GM19025 (cell line): Measurements from ENCODE around the gene DMBT1.
"Not testable (repeated sequence)": the region's sequence is repeated elsewhere in the genome, so short reads cannot be mapped to it uniquely, and the experiment has no call there.

Experiments used
- ATAC-seq: cut with Tn5 transposase; IDR thresholded peaks from one replicate; pipeline ENCODE4 v1.9.1; 2021; ENCODE audit warnings: mild to moderate bottlenecking, low read depth, moderate library complexity; ENCODE audit not compliant: unreplicated experiment

The DMBT1 gene

DNA sequence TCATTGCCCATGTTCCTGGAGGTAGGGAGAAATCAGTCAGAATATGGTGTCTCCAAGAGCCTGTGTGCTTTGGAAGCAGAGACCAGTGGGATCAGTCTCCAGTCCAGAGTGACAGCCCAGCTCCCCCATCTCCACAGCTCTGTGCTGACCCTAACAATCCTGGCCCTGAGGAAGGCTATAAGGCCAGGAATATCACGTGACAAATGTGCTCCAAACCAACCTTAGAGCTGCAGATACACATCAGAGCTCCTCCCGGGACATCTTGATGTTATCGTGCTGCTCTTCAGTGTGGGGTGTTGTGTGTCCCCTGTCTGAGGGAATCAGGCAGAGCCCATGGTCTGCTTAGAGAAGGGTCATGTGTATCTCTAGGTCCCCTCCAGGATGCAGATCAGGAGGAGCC is 15.2 kb downstream of the DMBT1 start:
- ATAC-seq = no peak

DNA sequence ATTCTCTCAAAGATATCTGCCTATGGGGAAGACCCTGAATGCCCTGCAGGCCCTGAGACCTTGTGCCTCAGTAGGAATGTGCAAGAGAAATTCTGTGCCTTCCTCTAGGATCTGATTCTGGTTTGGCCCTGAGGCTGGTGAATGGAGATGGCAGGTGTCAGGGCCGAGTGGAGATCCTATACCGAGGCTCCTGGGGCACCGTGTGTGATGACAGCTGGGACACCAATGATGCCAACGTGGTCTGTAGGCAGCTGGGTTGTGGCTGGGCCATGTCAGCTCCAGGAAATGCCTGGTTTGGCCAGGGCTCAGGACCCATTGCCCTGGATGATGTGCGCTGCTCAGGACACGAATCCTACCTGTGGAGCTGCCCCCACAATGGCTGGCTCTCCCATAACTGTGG is 15.7 kb downstream of the DMBT1 start:
- no peak for ATAC-seq

DNA sequence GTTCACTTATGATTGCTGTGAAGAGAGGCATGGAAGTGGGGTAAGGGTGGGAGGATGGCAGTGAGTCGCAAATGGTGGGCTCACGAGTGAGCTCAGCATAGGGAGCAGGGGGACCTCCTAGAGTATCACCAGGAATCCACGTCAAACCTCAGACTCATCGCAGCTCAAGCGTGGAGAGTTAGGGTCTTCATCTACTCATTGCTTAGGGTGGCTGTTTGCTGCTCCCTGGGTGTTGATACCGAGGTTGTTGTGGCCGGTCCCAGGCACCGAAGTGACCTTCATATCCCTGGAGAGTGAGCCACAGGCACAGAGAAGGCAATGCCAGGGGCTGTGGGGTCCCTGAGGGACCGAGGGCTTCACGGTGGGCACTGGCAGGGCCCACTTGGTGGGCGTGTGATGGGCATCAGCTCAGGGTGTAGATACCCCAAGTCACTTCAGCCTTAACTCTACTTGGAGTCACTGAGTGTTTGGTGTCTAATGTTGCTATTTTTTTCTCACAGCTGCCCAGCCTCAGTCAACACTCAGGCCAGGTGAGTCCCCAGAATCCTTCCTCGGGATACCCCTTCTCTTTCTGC is 16.8 kb downstream of the DMBT1 start:
- ATAC-seq = no peak

DNA sequence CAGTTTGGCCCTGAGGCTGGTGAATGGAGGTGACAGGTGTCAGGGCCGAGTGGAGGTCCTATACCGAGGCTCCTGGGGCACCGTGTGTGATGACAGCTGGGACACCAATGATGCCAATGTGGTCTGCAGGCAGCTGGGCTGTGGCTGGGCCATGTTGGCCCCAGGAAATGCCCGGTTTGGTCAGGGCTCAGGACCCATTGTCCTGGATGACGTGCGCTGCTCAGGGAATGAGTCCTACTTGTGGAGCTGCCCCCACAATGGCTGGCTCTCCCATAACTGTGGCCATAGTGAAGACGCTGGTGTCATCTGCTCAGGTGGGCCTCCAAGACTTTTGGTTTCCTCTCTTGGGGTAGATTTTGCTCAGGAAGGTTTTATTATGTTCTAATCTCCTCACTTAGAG is 25.5 kb downstream of the DMBT1 start:
- ATAC-seq = not testable (repeated sequence)

DNA sequence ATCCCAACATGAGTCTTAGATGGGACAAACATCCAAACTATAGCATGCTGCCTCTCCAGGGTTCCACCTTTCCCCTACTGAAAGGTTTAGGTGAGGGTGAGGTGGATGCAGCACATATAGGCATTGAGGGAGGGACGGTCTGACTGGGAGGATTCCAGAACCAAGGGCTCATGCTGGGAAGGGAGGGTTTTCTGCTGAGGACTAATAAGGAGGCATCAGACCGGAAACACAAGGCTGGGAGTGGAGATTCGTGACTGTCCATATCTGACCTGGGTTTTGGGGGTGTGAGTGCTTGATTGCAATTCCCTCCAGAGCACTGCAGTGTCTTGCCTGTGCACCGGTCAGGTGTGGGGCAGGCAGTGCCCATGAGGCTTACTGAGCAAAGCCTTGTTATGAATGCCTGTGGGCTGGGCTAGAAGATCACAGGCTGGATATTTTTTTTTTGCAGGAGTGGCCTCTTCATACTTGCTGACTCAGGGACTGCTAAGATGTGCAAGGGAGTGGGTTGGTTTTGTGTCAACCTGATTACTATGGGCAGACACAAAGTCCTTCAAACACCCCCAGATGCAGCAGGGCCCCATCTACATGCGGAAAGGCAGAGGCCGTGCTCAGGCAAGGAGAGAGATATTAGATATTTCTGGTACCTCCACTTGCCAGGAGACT is 26.7 kb downstream of the DMBT1 start:
- no peak for ATAC-seq

DNA sequence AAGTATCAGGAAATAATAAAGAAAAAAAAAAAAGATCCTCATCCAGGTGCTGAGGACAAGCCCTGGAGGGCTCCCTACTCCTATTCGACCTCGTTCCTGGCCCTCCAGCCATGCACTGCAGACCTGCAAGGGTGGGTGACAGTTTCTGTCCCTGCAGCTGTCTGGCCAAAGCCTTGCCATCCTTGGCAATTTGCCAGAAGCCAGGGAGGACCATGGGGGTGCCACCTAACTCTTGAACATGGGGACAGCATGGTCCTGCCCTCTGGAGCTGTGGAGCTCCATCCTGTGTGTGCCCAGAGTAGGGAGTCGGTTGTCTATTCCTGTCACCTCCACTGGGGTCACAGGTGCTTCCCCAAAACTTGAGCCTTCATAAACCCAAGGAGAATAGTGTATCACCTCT is 27.8 kb downstream of the DMBT1 start:
- ATAC-seq = no peak

DNA sequence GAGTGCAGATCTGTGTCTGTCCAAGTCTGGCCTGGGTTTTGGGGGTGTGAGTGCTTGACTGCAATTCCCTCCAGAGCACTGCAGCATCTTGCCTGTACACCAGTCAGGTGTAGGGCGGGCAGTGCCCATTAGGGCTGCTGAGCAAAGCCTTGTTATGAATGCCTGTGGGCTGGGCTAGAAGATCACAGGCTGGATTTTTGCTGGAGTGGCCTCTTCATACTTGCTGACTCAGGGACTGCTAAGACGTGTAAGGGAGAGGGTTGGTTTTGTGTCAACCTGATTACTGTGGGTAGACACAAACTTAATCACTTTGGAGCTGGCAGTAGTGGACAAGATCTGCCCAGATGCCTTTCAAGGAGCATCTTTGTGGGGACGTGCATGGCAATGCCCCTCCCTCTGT is 29.6 kb downstream of the DMBT1 start:
- no peak for ATAC-seq

DNA sequence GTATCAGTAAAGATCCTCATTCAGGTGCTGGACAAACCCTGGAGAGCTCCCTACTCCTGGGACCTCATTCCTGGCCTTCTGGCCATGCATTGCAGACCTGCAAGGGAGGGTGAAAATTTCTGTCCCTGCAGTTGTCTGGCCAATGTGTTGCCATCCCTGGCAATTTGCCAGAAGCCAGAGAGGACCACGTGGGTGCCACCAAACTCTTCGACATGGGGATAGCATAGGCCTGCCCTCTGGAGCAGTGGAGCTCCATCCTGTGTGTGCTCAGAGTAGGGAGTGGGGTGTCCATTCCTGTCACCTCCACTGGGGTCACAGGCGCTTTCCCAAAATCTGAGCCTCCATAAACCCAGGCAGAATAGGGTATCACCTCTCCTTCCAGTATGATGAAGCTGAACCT is 31.2 kb downstream of the DMBT1 start:
- no peak for ATAC-seq

DNA sequence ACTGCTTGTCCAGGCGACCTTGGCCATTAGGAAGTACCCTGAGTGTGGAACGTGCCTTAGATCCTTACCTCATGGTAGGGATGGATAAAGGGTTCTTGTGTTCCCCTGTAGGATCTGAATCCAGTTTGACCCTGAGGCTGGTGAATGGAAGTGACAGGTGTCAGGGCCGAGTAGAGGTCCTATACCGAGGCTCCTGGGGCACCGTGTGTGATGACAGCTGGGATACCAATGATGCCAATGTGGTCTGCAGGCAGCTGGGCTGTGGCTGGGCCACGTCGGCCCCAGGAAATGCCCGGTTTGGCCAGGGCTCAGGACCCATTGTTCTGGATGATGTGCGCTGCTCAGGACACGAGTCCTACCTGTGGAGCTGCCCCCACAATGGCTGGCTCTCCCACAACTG is 31.6 kb downstream of the DMBT1 start:
- no peak for ATAC-seq

DNA sequence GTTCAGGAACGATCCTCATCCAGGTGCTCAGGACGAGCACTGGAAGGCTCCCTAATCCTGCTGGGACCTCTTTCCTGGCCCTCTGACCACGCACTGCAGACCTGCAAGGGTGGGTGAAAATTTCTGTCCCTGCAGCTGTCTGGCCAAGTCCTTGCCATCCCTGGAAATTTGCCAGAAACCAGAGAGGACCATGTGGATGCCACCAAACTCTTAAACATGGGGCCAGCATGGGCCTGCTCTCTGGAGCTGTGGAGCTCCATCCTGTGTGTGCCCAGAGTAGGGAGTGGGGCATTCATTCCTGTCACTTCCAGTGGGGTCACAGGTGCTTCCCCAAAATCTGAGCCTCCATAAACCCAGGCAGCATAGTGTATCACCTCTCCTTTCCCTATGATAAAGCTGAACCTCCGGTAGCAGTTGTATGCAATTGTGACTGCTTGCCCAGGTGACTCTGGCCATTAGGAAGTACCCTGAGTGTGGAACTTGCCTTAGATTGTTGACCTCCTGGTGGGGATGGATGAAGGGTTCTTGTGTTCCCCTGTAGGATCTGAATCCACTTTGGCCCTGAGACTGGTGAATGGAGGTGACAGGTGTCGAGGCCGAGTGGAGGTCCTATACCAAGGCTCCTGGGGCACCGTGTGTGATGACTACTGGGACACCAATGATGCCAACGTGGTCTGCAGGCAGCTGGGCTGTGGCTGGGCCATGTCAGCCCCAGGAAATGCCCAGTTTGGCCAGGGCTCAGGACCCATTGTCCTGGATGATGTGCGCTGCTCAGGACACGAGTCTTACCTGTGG is 57.1 kb downstream of the DMBT1 start:
- no peak for ATAC-seq

DNA sequence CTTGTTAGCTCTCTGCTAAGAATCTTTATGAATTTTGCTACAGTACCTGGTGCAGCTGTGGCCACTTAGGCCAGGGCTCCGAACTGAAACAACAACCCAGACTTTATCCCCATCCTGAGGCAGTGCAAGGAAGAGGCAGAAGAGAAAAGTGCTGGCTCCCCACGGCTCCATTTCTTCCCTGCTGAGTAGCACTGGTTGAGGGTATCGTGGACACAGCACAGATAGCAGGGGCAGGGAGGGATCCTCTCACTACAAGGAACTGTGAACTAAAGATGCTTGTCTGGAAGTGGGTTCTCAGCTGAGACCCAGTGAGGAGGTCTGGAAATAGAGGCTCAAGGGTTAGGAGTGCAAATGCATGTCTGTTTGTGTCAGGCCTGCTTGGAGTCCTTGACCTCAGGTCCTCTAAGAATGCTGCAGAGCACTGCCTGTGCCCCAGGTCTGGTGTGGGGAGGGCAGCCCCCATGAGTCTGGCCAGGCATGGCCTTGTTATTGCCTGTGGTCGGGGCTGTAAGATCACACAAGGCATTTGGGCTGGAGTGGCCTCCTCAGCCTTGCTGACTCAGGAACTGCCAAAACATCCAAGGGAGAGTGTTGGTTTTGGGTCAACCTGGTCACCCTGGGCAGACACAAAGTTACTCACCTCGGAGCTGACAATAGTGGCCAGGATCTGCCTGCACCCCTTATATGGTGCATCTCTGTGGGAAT is 58.1 kb downstream of the DMBT1 start:
- no peak for ATAC-seq

DNA sequence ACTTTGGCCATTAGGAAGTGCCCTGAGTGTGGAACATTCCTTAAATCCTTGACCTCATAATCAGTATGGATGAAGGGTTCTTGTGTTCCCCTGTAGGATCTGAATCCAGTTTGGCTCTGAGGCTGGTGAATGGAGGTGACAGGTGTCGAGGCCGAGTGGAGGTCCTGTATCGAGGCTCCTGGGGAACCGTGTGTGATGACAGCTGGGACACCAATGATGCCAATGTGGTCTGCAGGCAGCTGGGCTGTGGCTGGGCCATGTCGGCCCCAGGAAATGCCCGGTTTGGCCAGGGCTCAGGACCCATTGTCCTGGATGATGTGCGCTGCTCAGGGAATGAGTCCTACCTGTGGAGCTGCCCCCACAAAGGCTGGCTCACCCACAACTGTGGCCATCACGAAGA is 60.4 kb downstream of the DMBT1 start:
- not testable (repeated sequence) for ATAC-seq

DNA sequence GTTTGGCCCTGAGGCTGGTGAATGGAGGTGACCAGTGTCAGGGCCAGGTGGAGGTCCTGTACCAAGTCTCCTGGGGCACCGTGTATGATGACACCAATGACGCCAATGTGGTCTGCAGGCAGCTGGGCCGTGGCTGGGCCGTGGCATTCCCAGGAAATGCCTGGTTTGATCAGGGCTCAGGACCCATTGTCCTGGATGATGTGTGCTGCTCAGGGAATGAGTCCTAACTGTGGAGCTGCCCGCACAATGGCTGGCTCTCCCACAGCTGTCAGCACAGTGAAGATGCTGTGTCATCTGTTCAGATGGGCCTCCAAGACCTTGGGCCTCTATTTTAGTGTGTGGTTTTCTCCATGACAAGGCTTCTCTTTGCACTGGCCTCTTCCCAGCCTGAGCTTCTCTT is 64.0 kb downstream of the DMBT1 start:
- no peak for ATAC-seq

DNA sequence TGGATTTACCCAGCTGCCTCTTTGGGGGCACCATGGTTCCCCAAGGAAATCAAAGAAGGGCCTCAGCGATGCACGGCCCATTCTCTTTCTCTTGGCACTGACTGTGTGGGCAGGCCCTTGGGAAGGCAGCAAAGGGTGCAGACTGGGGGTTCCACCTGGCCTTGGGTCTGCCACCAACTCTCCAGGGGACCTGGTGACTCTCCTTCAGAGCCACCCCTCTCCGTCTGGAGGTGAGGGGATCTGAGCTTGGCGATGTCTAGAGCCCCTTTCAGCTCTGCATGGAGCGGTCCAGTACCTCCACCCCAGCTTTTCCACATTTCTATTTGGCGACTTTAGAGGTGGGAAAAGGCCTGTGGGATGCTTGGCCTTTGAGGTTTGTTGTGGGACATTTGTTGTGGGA is 70.0 kb downstream of the DMBT1 start:
- no peak for ATAC-seq

DNA sequence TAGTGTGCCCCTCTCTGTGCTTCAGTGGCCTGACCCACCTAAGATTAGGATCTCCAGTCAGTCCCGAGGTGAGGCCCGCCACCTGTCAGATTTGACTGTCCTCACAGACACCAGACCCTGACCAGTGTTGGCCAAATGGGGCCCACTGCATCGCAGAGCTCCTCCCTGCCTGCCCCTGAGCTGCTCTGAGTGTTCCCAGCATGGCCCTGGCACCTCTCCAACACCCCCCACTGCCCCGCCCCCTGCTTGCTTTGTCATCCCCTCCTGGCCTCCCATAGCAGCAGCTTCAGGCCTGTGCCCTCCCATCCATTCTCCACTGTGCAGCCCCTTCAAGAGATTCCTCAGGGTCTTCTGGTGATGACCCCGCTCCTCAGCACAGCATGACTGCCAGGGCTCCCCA is 71.5 kb downstream of the DMBT1 start:
- no peak for ATAC-seq

DNA sequence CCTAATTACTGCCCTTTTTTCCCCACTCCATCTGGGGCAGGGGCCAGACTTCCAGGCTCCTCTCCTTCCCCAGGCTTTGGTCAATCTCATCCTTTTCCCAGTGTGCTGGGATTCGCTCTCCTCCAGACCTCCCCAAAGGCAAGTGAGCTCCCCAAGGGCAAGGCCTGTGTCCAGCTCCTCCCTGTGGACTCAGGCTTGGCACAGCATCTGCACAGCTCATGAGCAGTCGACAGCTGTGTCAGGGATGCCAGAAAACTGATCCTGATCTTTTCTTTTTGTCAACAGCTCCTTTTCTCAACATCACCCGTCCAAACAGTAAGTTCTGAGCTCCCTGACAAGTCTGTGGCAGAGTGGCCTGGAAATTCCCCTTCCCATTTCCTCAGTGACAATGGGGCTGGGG is 72.0 kb downstream of the DMBT1 start:
- ATAC-seq = no peak

DNA sequence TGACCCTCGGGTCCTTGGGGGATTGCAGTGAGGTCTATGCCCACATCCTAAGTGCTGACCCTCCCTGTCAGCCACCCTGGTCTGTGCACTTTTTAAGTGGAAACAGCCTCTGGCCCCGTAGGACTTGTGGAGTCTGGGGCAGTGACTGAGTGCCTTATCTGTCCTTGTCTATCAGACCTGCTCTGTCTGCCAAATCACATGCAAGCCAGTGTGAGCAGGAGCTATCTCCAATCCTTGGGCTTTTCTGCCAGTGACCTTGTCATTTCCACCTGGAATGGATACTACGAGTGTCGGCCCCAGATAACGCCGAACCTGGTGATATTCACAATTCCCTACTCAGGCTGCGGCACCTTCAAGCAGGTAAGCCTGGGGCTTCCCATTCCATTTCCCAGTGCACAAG is 76.4 kb downstream of the DMBT1 start:
- ATAC-seq = no peak

DNA sequence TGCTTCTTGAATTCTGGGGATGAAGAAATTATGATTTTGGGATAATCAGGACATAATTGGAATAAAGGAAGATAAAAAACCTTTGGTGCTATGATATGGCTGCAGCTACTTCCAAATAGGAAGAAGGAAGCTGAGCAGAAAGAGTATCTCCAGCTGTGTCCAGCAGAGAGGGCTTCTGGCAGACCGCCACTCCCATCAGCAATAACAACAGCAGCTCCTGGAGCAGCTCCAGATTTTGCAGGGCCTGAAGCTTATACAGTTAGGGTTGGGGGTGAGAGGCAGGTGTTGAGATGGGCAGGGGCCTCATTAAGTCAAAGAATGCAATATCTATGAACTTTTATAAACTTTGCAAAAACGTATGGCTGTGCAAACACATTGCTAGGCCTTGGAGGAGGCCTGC is 76.8 kb downstream of the DMBT1 start:
- no peak for ATAC-seq

DNA sequence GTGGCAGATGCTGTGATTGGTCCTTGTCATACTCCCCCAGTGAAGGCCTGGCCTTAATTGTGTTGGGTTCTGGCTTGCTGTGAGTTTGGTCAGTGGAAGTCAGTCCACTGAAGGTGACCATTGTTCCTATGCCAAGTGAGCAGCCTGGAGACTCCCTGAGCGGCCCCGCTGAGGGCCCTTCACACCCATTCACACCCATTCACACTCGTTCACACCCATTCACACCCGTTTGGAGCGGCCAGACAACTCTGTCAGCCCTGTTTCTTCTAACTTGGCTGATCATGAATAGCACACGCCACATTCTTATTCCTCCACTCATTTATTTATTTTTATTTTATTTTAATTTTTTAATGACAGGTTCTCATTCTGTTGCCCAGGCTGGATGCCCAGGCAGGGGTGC is 77.6 kb downstream of the DMBT1 start:
- no peak for ATAC-seq

DNA sequence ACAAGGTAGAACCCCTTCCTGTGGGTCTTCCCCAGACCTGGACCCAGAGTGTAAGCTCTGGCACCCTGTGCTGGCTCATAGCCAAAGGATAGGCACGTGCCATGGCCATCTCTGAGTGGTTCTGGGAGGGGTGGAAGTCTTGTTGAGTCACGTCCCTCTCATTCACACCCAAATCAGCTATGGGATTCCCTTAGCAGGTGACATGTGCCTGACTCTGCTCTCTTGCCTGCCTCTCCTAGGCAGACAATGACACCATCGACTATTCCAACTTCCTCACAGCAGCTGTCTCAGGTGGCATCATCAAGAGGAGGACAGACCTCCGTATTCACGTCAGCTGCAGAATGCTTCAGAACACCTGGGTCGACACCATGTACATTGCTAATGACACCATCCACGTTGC is 79.2 kb downstream of the DMBT1 start:
- no peak for ATAC-seq

DNA sequence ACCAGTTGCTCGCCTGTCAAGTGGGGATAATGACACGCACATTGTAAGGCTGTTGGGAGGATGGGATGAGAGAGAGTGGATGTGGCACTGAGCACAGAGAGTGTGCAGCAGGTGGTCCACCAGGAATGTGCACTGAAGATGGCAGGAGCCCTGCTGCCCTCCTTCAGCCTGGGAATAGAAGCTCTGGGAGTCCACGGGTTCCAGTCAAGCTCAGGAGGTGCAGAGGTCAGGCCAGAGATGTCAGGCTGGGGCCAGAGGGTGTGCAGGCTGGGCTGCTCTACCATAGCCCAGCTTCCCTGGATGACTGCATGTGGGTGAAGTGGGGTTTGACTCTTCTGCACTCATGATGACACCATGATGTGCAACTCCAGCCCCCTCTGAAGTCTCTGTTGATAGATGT is 80.4 kb downstream of the DMBT1 start:
- no peak for ATAC-seq
